Ascending aorta (tissue), 2 donors: Measurements from ENCODE around the gene CCDC57. TPM values are rescaled to one million over a fixed set of nuclear protein-coding genes. Genes with fewer than 3 reads are reported as not detected.
A peak's percentile ranks its signal among the peaks of the same experiment; 100 is the strongest.
"Not testable (repeated sequence)": the region's sequence is repeated elsewhere in the genome, so short reads cannot be mapped to it uniquely, and the experiment has no call there.

ENCODE experiments used
- DNase-seq, 2 donors: peaks; one replicate each; pipeline ENCODE4 v3.0.0-alpha.2; 2019; ENCODE audit warnings: low spot score in 2 of 2
- H3K27ac ChIP-seq, 2 donors: fragments of 200-600 bp; sonication (generic); one replicate each; pipeline ENCODE4 v1.5.1; 2016 to 2017; ENCODE audit warnings: mild to moderate bottlenecking in 1 of 2
- H3K27me3 ChIP-seq: fragments of 200-600 bp; sonication (generic); one replicate; pipeline ENCODE4 v1.5.1; 2017
- H3K36me3 ChIP-seq, 2 donors: fragments of 200-600 bp; sonication (generic); one replicate each; pipeline ENCODE4 v1.5.1; 2016
- H3K4me1 ChIP-seq, 2 donors: fragments of 200-600 bp; sonication (generic); one replicate each; pipeline ENCODE4 v1.5.1; 2016 to 2017; ENCODE audit warnings: mild to moderate bottlenecking in 1 of 2
- H3K4me3 ChIP-seq, 2 donors: fragments of 200-600 bp; sonication (generic); one replicate each; pipeline ENCODE4 v1.5.1; 2016 to 2017; ENCODE audit warnings: mild to moderate bottlenecking in 1 of 2
- H3K9me3 ChIP-seq, 2 donors: fragments of 200-600 bp; sonication (generic); one replicate each; pipeline ENCODE4 v1.5.1; 2016
- intact Hi-C: fragments of 100-400 bp; cut with DNase I; formaldehyde crosslinking; loops from one replicate; pipeline ENCODE4 v1.15.1; 2023
- total RNA-seq: library from RNA; depleted of rRNA; stranded (reverse); fragments of >200 nt; gene quantifications from one replicate; pipeline ENCODE4 v1.1.0, GENCODE V29; 2016
- TF ChIP-seq, protein P1 (sequence below), 3 experiments: fragments of 200-600 bp in 2 of 3; fragments of 450-650 bp in 1 of 3; sonication (generic) in 2 of 3; IDR thresholded peaks; one replicate each; pipeline ENCODE4 v1.5.1; 2016 to 2019; ENCODE audit warnings: antibody characterized with exemption in 3 of 3, mild to moderate bottlenecking in 1 of 3, moderate library complexity in 1 of 3

The CCDC57 gene, protein sequence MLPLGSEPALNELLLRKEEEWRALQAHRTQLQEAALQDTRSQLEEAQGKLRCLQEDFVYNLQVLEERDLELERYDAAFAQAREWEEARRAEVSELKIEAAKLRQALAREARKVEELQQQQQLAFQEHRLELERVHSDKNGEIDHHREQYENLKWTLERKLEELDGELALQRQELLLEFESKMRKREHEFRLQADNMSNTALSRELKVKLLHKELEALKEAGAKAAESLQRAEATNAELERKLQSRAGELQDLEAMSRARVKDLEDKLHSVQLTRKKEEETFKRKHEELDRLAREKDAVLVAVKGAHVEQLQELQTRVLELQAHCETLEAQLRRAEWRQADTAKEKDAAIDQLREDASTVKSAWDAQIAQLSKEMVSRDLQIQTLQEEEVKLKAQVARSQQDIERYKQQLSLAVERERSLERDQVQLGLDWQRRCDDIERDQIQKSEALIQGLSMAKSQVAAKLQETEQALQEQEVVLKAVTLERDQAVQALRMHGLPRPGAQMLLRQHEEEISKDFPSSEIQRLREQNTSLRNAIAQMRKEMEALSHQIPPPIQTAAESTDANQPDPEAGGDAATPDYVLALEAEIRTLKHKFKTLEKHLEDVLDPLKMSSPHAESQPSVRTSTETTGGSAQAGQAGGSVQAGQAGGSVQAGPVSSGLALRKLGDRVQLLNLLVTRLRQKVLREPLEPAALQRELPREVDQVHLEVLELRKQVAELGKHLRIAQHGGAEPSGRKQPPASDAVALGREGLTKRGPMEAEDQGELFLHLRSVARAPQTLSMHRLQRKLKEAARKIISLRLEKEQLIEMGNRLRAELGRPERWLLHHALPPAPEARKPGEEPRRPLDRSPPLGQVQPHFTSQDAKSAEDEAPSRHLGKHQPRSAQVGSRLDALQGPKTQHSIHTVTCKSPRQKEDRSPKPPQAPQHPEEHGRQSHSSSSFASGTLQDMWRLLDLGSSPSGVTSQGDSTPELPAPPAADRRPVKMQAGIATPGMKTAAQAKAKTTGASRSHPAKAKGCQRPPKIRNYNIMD
- 12.8 TPM for total RNA-seq

DNA sequence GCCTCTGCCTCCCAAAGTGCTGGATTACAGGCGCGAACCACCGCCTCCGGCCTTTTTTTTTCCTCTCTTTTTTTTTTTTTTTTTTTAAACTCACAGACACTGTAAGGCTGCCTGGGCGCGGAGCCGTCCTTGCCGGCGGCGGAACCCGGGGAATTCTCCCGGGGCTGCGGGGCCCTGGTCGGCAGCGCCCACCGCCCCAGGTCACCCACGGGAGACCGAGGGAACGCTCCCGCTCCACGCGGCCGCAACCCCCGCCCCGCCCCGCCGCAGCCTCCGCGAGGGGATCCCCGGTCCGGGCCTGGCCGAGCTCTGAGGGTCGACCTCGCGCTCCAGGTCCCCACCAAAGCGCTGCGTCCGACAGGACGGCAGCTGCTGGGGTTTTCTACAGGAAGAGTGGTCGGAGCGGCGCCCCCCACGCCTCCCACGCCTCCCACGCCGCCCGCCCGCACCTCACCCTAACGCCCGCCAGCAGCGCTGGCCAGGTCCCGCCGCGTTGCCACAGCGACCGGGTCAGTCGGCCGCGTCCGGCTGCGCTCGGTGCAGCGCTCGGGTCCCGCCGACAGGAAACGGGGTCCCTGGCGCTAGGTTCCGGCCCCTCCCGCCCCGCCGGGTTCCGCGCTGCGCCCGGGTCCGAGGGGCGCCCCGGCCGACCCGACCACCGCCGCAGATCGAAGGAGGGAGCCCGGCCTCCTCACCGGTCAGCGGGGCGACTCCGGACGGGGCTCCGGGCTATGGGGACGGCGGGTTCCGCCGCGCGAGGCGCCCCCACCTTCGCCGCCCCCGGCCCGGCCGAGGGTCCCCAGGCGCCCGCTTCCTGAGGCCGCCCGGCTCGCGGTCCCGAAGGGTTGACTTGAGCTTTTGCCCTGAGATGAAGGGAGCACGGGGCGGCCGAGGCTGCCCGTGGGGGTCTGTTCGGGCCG lies at the start of gene CCDC57:
CCDC57 (minus strand) TSS at position 512 of the 920 bp plus-strand sequence. CDS start 10,898 bp downstream, outside the sequence.
- intact Hi-C loops: loop anchor here (2.0 to 5.0 kb wide), 3 partner anchors 18 to 190 kb away; partner anchors contain the start of genes CENPX, CSNK1D and LRRC45
- peak within 1 kb of the TSS; percentile 55 to 89 for H3K27ac ChIP-seq
- H3K36me3 ChIP-seq: no peaks in the 10 kb centered on the region
- H3K27me3 ChIP-seq: no peaks in the 10 kb centered on the region
- TF ChIP-seq, protein P1, sequence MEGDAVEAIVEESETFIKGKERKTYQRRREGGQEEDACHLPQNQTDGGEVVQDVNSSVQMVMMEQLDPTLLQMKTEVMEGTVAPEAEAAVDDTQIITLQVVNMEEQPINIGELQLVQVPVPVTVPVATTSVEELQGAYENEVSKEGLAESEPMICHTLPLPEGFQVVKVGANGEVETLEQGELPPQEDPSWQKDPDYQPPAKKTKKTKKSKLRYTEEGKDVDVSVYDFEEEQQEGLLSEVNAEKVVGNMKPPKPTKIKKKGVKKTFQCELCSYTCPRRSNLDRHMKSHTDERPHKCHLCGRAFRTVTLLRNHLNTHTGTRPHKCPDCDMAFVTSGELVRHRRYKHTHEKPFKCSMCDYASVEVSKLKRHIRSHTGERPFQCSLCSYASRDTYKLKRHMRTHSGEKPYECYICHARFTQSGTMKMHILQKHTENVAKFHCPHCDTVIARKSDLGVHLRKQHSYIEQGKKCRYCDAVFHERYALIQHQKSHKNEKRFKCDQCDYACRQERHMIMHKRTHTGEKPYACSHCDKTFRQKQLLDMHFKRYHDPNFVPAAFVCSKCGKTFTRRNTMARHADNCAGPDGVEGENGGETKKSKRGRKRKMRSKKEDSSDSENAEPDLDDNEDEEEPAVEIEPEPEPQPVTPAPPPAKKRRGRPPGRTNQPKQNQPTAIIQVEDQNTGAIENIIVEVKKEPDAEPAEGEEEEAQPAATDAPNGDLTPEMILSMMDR (IDR thresholded peaks at IDR 0.05): peak in 1 of 3 experiments; percentile 10
- DNase-seq: peak in 1 of 2 donors; percentile 89
- no peaks in the 10 kb centered on the region for H3K9me3 ChIP-seq
- H3K4me3 ChIP-seq: peak within 1 kb of the TSS; percentile 55 to 99
- peaks cover 20 to 30% of the 10 kb centered on the region in 2 donors for H3K4me1 ChIP-seq

DNA sequence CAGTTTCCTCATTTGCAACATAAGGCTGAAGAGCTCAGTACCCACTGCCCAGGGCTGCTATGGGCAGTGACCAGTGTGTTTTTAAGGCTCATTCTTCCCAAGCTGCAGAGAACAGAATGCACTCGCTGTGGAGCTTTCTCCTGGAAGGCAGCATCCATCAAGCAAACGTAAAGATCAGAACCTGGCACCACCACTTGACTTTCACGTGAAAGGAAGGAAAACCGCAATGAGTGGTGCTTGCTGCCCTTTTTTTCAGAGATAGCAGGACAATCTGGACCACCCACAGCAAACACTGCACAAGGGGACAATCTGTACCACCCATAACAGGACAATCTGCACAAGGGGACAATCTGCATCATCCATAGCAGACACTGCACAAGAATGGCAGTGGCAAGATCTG lies 49.7 kb upstream of the CCDC57 start:
- Histone ChIP-seq H3K27ac (no peak overlapping the region), H3K9me3 (no peaks in the 10 kb centered on the region), H3K4me3 (no peak overlapping the region), H3K36me3 (peaks cover 80 to 90% of the 10 kb centered on the region in 2 donors), H3K4me1 (peaks cover 4 to 12% of the 10 kb centered on the region in 2 donors), H3K27me3 (no peaks in the 10 kb centered on the region)
- no peak for DNase-seq
- TF ChIP-seq, protein P1 (IDR thresholded peaks at IDR 0.05): no peak
- intact Hi-C loops: no loop called here

DNA sequence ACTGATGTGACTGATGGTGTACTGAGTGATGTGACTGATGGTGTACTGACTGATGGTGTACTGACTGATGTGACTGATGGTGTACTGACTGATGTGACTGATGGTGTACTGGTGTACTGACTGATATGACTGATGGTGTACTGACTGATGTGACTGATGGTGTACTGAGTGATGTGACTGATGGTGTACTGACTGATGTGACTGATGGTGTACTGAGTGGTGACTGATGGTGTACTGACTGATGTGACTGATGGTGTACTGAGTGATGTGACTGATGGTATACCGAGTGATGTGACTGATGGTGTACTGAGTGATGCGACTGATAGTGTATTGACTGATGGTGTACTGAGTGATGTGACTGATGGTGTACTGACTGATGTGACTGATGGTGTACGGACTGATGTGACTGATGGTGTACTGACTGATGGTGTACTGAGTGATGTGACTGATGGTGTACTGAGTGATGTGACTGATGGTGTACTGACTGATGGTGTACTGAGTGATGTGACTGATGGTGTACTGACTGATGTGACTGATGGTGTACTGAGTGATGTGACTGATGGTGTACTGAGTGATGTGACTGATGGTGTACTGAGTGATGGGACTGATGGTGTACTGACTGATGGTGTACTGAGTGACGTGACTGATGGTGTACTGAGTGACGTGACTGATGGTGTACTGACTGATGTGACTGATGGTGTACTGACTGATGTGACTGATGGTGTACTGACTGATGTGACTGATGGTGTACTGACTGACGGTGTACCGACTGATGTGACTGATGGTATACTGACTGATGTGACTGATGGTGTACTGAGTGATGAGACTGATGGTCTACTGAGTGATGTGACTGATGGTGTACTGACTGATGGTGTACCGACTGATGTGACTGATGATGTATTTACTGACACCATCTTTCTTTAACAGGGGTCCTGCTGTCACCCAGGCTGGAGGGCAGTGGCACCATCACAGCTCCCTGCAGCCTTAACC lies 47.6 kb upstream of the CCDC57 start:
- H3K9me3 ChIP-seq, intact Hi-C loops, H3K4me3 ChIP-seq, H3K4me1 ChIP-seq, H3K27ac ChIP-seq, DNase-seq, H3K27me3 ChIP-seq: not testable (repeated sequence)
- H3K36me3 ChIP-seq: peaks cover 95% of the 10 kb centered on the region in 2 donors

DNA sequence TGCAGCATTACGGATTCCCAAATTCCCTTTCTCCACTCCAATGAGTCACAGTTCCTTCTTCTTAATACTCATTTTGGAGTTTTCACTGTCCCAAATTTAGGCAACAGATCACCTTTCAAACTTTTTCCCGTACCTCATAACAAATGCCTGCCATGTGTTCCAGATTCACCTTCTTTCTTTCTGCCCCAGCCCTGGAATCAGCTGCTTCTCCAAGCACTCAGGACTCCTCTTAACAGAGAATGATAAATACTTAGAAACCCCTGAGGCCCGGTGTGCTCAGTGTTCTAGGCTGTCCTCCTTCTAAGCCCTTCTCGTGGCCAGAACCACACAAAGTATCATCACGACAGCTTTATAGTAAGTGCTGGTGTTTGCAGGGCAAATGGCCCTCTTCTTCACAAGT lies 45.9 kb upstream of the CCDC57 start:
- Histone ChIP-seq H3K4me1 (no peaks in the 10 kb centered on the region), H3K9me3 (no peaks in the 10 kb centered on the region), H3K36me3 (peaks cover 89 to 90% of the 10 kb centered on the region in 2 donors), H3K27me3 (no peaks in the 10 kb centered on the region), H3K4me3 (no peak overlapping the region), H3K27ac (no peak overlapping the region)
- intact Hi-C loops: no loop called here
- TF ChIP-seq, protein P1 (IDR thresholded peaks at IDR 0.05): no peak
- DNase-seq: no peak

DNA sequence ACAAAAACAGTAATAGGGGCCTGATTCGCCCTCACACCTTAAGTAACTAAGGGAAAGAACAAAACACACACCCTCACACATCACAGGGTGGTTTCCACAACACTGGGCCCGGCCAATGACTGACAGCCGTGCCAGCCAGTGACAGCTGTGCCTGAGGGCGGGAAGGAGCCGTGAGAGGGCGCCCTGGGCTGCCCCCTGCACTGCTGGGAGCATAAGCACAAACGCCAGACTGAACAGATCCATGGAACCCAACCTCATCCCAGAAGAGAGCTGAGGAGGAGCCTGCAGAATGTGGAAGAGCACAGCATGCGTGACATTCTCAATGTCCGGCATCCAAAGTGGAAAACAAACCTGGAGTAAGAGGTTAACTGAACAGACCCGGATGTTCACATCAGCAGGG lies 44.8 kb upstream of the CCDC57 start:
- no peak for DNase-seq
- TF ChIP-seq, protein P1 (IDR thresholded peaks at IDR 0.05): no peak
- H3K9me3 ChIP-seq: no peaks in the 10 kb centered on the region
- H3K27me3 ChIP-seq: no peaks in the 10 kb centered on the region
- H3K36me3 ChIP-seq: peaks cover 89 to 90% of the 10 kb centered on the region in 2 donors
- intact Hi-C loops: no loop called here
- H3K27ac ChIP-seq: no peak overlapping the region
- no peaks in the 10 kb centered on the region for H3K4me1 ChIP-seq
- H3K4me3 ChIP-seq: no peak overlapping the region
